Measurements from ENCODE around the gene NME4.

DNA sequence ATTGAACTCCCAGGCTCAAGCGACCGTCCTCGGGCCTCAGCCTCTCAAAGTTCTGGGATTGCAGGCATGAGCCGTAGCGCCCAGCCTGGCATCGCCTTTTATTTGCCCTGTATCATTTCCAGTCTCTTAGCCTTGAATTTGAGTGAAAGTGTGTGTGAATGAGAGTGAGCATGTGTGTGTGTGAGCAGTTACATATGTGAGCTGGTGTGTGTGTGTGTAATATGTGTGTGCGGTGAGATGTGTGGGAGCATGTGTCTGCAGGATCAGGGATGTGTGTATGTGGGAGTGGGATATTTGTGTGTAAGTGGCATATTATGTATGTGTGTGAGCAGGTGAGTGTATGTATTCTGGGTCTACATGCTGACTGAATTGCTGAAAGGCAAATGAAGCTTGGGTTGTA lies 33.9 kb downstream of the NME4 start:
- no peak for TF ChIP-seq POLR2AphosphoS5 (IDR thresholded peaks at IDR 0.05; ENCODE audit: low read depth, low read length)
- TF ChIP-seq, protein P1, sequence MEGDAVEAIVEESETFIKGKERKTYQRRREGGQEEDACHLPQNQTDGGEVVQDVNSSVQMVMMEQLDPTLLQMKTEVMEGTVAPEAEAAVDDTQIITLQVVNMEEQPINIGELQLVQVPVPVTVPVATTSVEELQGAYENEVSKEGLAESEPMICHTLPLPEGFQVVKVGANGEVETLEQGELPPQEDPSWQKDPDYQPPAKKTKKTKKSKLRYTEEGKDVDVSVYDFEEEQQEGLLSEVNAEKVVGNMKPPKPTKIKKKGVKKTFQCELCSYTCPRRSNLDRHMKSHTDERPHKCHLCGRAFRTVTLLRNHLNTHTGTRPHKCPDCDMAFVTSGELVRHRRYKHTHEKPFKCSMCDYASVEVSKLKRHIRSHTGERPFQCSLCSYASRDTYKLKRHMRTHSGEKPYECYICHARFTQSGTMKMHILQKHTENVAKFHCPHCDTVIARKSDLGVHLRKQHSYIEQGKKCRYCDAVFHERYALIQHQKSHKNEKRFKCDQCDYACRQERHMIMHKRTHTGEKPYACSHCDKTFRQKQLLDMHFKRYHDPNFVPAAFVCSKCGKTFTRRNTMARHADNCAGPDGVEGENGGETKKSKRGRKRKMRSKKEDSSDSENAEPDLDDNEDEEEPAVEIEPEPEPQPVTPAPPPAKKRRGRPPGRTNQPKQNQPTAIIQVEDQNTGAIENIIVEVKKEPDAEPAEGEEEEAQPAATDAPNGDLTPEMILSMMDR (IDR thresholded peaks at IDR 0.05 in 2 of 3, conservative IDR thresholded peaks at IDR 0.05 in 1 of 3; ENCODE audit: borderline replicate concordance in 1 of 3, insufficient read depth in 1 of 3, low read depth in 2 of 3, low read length in 2 of 3) = no peak

All from HCT116 (cell line).